Measurements from ENCODE around the gene NFIX. TPM values are rescaled to one million over a fixed set of nuclear protein-coding genes. Genes with fewer than 3 reads are reported as not detected.
A peak's percentile ranks its signal among the peaks of the same experiment; 100 is the strongest.

NFIX gene
- total RNA-seq, 2 experiments from 2014 or later = 0.40 to 1.4 TPM

GRCh38 chr19:13078897-13079541, 83.7 kb downstream of the NFIX start:
- ChIA-PET POLR2A (no interaction called here), CTCF (interaction anchor here (1.0 to 1.4 kb wide), 3 partner anchors 15 to 113 kb away, joined by 3 to 6 read pairs (median 6); no protein-coding TSS in a partner anchor)
- DNase-seq (no peak), ATAC-seq (no peak)
- Mint-ChIP-seq H3K36me3 (ENCODE audit: low read depth) (no peaks in the 10 kb centered on the region), H3K4me3 (no peak overlapping the region), H3K9me3 (ENCODE audit: insufficient read depth) (no peaks in the 10 kb centered on the region), H3K27ac (no peak overlapping the region), H3K27me3 (ENCODE audit: low read depth) (no peaks in the 10 kb centered on the region), H3K4me1 (ENCODE audit: low read depth) (no peaks in the 10 kb centered on the region)

- no peaks in the 10 kb centered on the region for H3K27me3 Mint-ChIP-seq (ENCODE audit: low read depth)
- H3K9me3 Mint-ChIP-seq (ENCODE audit: insufficient read depth) = no peaks in the 10 kb centered on the region
- H3K36me3 Mint-ChIP-seq (ENCODE audit: low read depth) = no peaks in the 10 kb centered on the region
- ChIA-PET POLR2A (no interaction called here), CTCF (interaction anchor here (1.0 to 1.4 kb wide), 3 partner anchors 15 to 114 kb away, joined by 3 to 6 read pairs (median 6); no protein-coding TSS in a partner anchor)
- DNase-seq = no peak
- H3K4me3 Mint-ChIP-seq = no peak overlapping the region
- no peaks in the 10 kb centered on the region for H3K4me1 Mint-ChIP-seq (ENCODE audit: low read depth)
- H3K27ac Mint-ChIP-seq = no peak overlapping the region
- ATAC-seq = no peak
Observed at GRCh38 chr19:13079542-13079986, 84.3 kb downstream of the NFIX start.

GRCh38 chr19:13082192-13083007, 87.1 kb downstream of the NFIX start:
- Mint-ChIP-seq H3K4me1 (ENCODE audit: low read depth) (no peaks in the 10 kb centered on the region), H3K27ac (no peak overlapping the region), H3K4me3 (no peak overlapping the region), H3K27me3 (ENCODE audit: low read depth) (peaks cover 5% of the 10 kb centered on the region), H3K9me3 (ENCODE audit: insufficient read depth) (no peaks in the 10 kb centered on the region), H3K36me3 (ENCODE audit: low read depth) (no peaks in the 10 kb centered on the region)
- ATAC-seq (no peak), DNase-seq (no peak)
- ChIA-PET POLR2A (no interaction called here), CTCF (interaction anchor here (1.0 to 4.0 kb wide), 4 partner anchors 11 to 389 kb away, joined by 3 to 15 read pairs (median 7); no protein-coding TSS in a partner anchor)

- ChIA-PET POLR2A (no interaction called here), CTCF (interaction anchor here (1.0 to 4.0 kb wide), 4 partner anchors 11 to 390 kb away, joined by 3 to 15 read pairs (median 7); no protein-coding TSS in a partner anchor)
- H3K9me3 Mint-ChIP-seq (ENCODE audit: insufficient read depth) = no peaks in the 10 kb centered on the region
- H3K27ac Mint-ChIP-seq = no peak overlapping the region
- H3K4me3 Mint-ChIP-seq = no peak overlapping the region
- DNase-seq (no peak), ATAC-seq (no peak)
- H3K4me1 Mint-ChIP-seq (ENCODE audit: low read depth) = no peaks in the 10 kb centered on the region
- H3K36me3 Mint-ChIP-seq (ENCODE audit: low read depth) = no peaks in the 10 kb centered on the region
- peaks cover 5% of the 10 kb centered on the region for H3K27me3 Mint-ChIP-seq (ENCODE audit: low read depth)
Observed at GRCh38 chr19:13083008-13083404, 87.7 kb downstream of the NFIX start.

- ChIA-PET POLR2A (interaction anchor here (0.6 kb wide), 1 partner anchor 11 kb away, joined by 3 read pairs; no protein-coding TSS in a partner anchor), CTCF (interaction anchor here (1.0 to 4.0 kb wide), 4 partner anchors 10 to 390 kb away, joined by 3 to 15 read pairs (median 6); no protein-coding TSS in a partner anchor)
- H3K4me3 Mint-ChIP-seq = no peak overlapping the region
- H3K27ac Mint-ChIP-seq = no peak overlapping the region
- DNase-seq (no peak), ATAC-seq (no peak)
- no peaks in the 10 kb centered on the region for H3K36me3 Mint-ChIP-seq (ENCODE audit: low read depth)
- H3K27me3 Mint-ChIP-seq (ENCODE audit: low read depth) = peaks cover 5% of the 10 kb centered on the region
- H3K4me1 Mint-ChIP-seq (ENCODE audit: low read depth) = no peaks in the 10 kb centered on the region
- H3K9me3 Mint-ChIP-seq (ENCODE audit: insufficient read depth) = no peaks in the 10 kb centered on the region
Observed at GRCh38 chr19:13083627-13084026, 88.4 kb downstream of the NFIX start.

- no peak overlapping the region for H3K27ac Mint-ChIP-seq
- POLR2A ChIA-PET = no interaction called here
- ATAC-seq = no peak
- CTCF ChIA-PET = interaction anchor here (0.8 to 4.0 kb wide), 7 partner anchors 9 to 120 kb away, joined by 3 to 15 read pairs (median 6); no protein-coding TSS in a partner anchor
- no peaks in the 10 kb centered on the region for H3K9me3 Mint-ChIP-seq (ENCODE audit: insufficient read depth)
- no peak overlapping the region for H3K4me3 Mint-ChIP-seq
- H3K4me1 Mint-ChIP-seq (ENCODE audit: low read depth) = no peaks in the 10 kb centered on the region
- H3K36me3 Mint-ChIP-seq (ENCODE audit: low read depth) = no peaks in the 10 kb centered on the region
- peaks cover 5% of the 10 kb centered on the region for H3K27me3 Mint-ChIP-seq (ENCODE audit: low read depth)
- DNase-seq = no peak
Observed at GRCh38 chr19:13085666-13086065, 90.4 kb downstream of the NFIX start.

- CTCF ChIA-PET = interaction anchor here (0.8 to 4.0 kb wide), 6 partner anchors 8 to 121 kb away, joined by 3 to 15 read pairs (median 6); no protein-coding TSS in a partner anchor
- Mint-ChIP-seq H3K27me3 (ENCODE audit: low read depth) (peaks cover 5% of the 10 kb centered on the region), H3K9me3 (ENCODE audit: insufficient read depth) (no peaks in the 10 kb centered on the region), H3K4me3 (no peak overlapping the region), H3K36me3 (ENCODE audit: low read depth) (no peaks in the 10 kb centered on the region), H3K4me1 (ENCODE audit: low read depth) (no peaks in the 10 kb centered on the region), H3K27ac (no peak overlapping the region)
- no peak for ATAC-seq
- DNase-seq = no peak
- POLR2A ChIA-PET = no interaction called here
Observed at GRCh38 chr19:13086341-13086740, 91.1 kb downstream of the NFIX start.

GRCh38 chr19:13087295-13087694, 92.0 kb downstream of the NFIX start:
- no peak for ATAC-seq
- POLR2A ChIA-PET = no interaction called here

GRCh38 chr19:13087795-13088537, 92.7 kb downstream of the NFIX start:
- Mint-ChIP-seq H3K4me3 (no peak overlapping the region), H3K27ac (no peak overlapping the region), H3K4me1 (ENCODE audit: low read depth) (no peaks in the 10 kb centered on the region), H3K36me3 (ENCODE audit: low read depth) (no peaks in the 10 kb centered on the region), H3K27me3 (ENCODE audit: low read depth) (peaks cover 5% of the 10 kb centered on the region), H3K9me3 (ENCODE audit: insufficient read depth) (no peaks in the 10 kb centered on the region)
- CTCF ChIA-PET = interaction anchor here (0.8 to 1.1 kb wide), 2 partner anchors 54 to 111 kb away, joined by 3 to 4 read pairs; no protein-coding TSS in a partner anchor
- DNase-seq (no peak), ATAC-seq (no peak)
- POLR2A ChIA-PET = no interaction called here

More at GRCh38 chr19:13087295-13087694, 92.0 kb downstream of the NFIX start:
- DNase-seq = no peak
- peaks cover 5% of the 10 kb centered on the region for H3K27me3 Mint-ChIP-seq (ENCODE audit: low read depth)
- no peak overlapping the region for H3K4me3 Mint-ChIP-seq
- no peak overlapping the region for H3K27ac Mint-ChIP-seq
- H3K4me1 Mint-ChIP-seq (ENCODE audit: low read depth) = no peaks in the 10 kb centered on the region
- CTCF ChIA-PET = interaction anchor here (0.8 to 1.1 kb wide), 2 partner anchors 54 to 110 kb away, joined by 3 to 4 read pairs; no protein-coding TSS in a partner anchor
- H3K36me3 Mint-ChIP-seq (ENCODE audit: low read depth) = no peaks in the 10 kb centered on the region
- H3K9me3 Mint-ChIP-seq (ENCODE audit: insufficient read depth) = no peaks in the 10 kb centered on the region

GRCh38 chr19:13089139-13089856, 94.0 kb downstream of the NFIX start:
- peak; percentile 70 for ATAC-seq

More at GRCh38 chr19:13089139-13089856, 94.0 kb downstream of the NFIX start:
- H3K4me3 Mint-ChIP-seq = no peak overlapping the region
- CTCF ChIA-PET = interaction anchor here (0.8 to 8.4 kb wide), 4 partner anchors 28 to 124 kb away, joined by 3 to 131 read pairs (median 7); no protein-coding TSS in a partner anchor
- no peak overlapping the region for H3K27ac Mint-ChIP-seq
- no peaks in the 10 kb centered on the region for H3K36me3 Mint-ChIP-seq (ENCODE audit: low read depth)
- peaks cover 5% of the 10 kb centered on the region for H3K27me3 Mint-ChIP-seq (ENCODE audit: low read depth)
- peaks cover 3% of the 10 kb centered on the region for H3K4me1 Mint-ChIP-seq (ENCODE audit: low read depth)
- DNase-seq = peak; percentile 49
- no peaks in the 10 kb centered on the region for H3K9me3 Mint-ChIP-seq (ENCODE audit: insufficient read depth)
- POLR2A ChIA-PET = interaction anchor here (1.0 kb wide), 1 partner anchor 124 kb away, joined by 3 read pairs; no protein-coding TSS in a partner anchor

Data from activated CD8-positive, alpha-beta T cell treated with anti-CD3 and anti-CD28 coated beads, Interleukin-2, amount 10 ng/mL, durations not matched to agents 7 days and 5 days (primary cell).